ENCODE measurements around the gene CAMK4.

GRCh38 chr5:111183064-111183463 lies 41.1 kb upstream of the CAMK4 start:
- TF ChIP-seq CTCF (IDR thresholded peaks at IDR 0.05; ENCODE audit: insufficient read depth, low read depth, low read length) (no peak), EZH2 (IDR thresholded peaks at IDR 0.05; ENCODE audit: insufficient read depth, low read length) (no peak)
